CD4-positive, alpha-beta T cell treated with Interleukin-17A for 4 hours (primary cell): Measurements from ENCODE around the gene CDKAL1.
"Not testable (repeated sequence)": the region's sequence is repeated elsewhere in the genome, so short reads cannot be mapped to it uniquely, and the experiment has no call there.

ENCODE experiments used
- DNase-seq: peaks from one replicate; pipeline ENCODE4 v3.0.0-alpha.2; 2020; ENCODE audit warnings: mixed read lengths

The CDKAL1 gene

GRCh38 chr6:20599302-20600051, 65.2 kb downstream of the CDKAL1 start:
- no peak for DNase-seq

DNA sequence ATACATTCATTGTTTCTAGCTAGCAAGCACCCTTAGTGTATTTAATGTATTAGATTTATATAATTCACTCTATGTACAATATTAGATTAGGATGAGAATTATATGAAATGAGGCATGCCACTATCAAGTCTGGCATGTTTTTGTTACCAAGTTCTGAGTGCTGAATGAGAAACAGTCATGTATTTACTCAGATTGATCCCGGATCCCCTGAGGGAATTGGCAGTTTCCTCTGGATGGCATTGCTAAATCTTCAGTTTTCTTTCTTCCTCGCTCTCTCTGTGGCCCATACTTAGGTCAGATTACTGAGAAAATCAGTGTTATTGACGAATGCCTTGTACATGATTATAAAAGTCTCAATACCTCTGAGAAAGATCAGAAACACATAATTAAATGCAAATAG, 66.6 kb downstream of the CDKAL1 start:
- no peak for DNase-seq

DNA sequence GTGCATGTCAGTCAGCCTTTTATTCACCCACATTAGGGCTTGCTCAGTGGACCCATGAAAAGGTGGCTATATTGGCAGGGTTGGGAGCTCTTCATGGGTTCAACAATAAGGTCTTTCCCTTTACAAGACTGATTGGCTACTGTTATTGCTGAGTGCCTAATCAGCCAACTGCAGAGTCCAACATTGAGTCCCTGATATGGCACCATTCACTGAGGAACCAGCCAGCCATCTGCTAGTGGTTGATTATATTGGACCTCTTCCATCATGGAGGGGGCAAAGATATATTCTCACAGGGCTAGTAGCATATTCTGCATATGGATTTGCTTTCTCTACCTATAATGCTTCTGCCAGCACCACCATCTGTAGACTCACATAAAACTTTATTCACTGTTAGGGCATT, 69.9 kb downstream of the CDKAL1 start:
- DNase-seq: no peak

- DNase-seq: no peak
Observed at GRCh38 chr6:20605061-20605460, 70.8 kb downstream of the CDKAL1 start.

DNA sequence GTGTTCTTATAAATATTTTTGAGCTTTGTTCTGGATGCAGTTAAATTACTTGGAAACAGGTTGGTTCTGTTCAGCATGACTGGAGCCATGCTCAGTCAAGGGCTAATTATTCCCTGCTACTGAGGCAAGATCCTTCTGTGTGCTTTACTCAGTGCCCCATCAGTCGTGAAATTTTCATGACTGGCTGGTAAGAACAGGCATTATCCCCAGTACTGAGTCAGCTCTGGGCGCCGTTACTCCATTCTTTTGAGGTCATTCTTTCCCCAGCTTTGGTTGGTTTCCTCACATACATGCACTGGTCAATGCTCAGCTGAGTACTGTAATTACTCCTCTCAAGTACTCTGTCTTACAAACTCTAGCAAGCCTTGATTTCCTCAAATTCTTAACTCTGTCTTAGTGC, 71.3 kb downstream of the CDKAL1 start:
- DNase-seq: no peak

GRCh38 chr6:20606831-20607230, 72.6 kb downstream of the CDKAL1 start:
- no peak for DNase-seq

GRCh38 chr6:20608356-20608755, 74.1 kb downstream of the CDKAL1 start:
- no peak for DNase-seq

GRCh38 chr6:20608905-20609304, 74.6 kb downstream of the CDKAL1 start:
- no peak for DNase-seq

DNA sequence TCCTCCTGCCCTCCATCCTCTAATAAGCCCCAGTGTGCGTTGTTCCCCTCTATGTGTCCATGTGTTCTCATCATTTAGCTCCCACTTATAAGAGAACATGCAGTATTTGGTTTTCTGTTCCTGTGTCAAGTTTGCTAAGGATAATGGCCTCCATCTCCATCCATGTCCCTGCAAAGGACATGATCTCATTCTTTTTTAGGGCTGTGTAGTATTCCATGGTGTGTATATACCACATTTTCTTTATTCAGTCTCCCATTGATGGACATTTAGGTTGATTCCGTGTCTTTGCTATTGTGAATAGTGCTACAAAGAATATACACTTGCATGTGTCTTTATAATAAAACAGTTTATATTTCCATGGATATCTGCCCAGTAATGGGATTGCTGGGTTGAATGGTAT, 75.7 kb downstream of the CDKAL1 start:
- DNase-seq: not testable (repeated sequence)

- DNase-seq: no peak
Observed at GRCh38 chr6:20610636-20611370, 76.5 kb downstream of the CDKAL1 start.

GRCh38 chr6:20617537-20617936, 83.3 kb downstream of the CDKAL1 start:
- DNase-seq: not testable (repeated sequence)

- no peak for DNase-seq
Observed at GRCh38 chr6:20620043-20620442, 85.8 kb downstream of the CDKAL1 start.

- no peak for DNase-seq
Observed at GRCh38 chr6:20623761-20624160, 89.5 kb downstream of the CDKAL1 start.

DNA sequence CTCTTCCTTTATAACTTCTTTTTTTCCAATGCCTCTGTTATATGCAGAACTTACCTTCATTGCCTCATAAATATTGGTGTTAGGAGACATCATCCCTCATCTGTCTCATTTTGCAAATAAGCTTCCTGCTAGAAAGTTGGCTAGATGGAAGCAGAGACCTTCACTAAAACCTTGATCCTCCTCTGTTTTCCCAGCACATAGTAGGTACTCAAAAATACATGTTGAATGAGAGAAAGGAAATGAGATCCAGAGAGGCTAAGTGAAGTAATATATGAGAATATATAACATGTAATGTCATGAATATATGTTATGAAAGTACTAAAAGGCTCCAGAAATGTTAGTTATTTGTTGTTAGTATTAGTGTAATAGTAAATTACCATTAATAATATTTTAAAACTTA, 91.9 kb downstream of the CDKAL1 start:
- DNase-seq: no peak

GRCh38 chr6:20629509-20629908, 95.3 kb downstream of the CDKAL1 start:
- no peak for DNase-seq

GRCh38 chr6:20630136-20630535, 95.9 kb downstream of the CDKAL1 start:
- no peak for DNase-seq

- DNase-seq: no peak
Observed at GRCh38 chr6:20630617-20631548, 96.6 kb downstream of the CDKAL1 start.

GRCh38 chr6:20631549-20631924, 97.3 kb downstream of the CDKAL1 start:
- no peak for DNase-seq

DNA sequence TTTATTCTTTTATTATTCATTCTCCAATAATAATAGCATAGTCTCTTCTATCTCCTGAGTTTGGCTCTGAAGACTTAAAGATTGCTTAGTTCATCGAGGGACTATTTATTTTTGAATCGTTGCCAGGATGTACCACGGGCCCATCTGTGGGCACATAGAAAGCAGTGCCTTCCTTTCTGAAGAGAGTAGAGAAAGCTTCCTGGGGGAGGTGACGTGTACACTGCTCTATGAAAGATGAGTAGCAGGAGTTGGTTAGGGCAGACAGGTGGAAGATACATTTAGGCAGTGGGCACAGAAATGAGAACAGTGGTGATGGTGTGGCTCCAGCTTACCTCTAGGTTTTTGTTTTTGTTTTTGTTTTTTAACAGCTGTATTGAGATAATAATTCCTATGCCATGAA, 98.4 kb downstream of the CDKAL1 start:
- DNase-seq: no peak

- DNase-seq: no peak
Observed at GRCh38 chr6:20633566-20634340, 99.5 kb downstream of the CDKAL1 start.

DNA sequence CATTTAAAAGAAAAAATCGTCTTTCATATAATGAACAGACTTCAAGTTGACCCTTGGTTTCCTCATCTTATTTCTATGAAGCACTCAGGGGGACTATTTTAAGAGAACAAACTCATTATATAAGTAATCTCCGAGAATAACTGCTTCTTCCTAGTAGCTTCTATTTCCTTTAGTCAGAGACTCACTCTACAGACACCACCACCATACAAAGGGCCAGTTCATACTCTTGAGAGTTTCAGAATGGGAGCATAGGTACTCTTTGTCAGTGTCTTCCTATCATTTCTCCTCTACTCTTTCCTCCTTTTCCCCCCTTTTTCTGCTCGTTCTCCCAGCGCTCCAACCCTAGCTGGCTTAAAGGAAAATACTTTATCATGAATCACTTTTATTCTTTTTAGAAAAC, 104.9 kb downstream of the CDKAL1 start:
- DNase-seq: no peak

DNA sequence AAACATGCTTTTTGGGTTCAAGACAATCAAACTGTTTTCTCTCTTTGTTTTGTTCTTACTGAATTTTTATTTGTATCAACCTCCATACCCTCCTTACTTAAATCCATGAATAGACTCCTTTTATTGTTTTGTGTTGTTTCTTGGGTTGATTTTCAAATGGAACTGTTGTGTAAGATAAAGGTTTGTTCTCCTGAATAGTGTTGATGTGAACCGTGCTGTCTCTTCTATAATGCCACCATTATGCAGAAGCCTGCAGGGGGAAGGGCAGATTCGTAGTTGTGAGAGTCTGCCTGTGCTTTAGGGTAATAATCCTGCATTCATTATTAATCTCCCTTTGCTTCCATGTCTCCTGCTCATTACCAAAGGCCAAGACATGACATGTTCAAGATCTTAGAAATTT, 105.9 kb downstream of the CDKAL1 start:
- no peak for DNase-seq

DNA sequence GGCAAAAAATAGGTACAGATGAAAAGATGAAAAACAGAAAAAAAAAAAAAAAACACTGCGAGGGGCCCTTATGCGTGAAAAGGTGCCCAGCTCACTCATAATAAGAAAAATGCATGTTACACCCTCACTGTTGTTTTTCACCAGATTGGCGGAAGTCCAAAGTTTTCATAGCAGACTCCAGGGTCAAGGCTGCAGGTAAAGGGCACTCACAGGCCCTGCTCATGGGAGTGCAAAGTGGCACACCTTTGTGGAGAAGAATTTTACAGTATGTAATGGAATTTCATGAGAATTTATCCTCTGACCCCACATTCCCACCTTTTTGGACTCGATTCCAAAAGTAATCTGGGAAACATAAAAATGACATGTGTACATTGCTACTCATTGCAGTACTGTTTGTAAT, 108.2 kb downstream of the CDKAL1 start:
- no peak for DNase-seq
